ENCODE measurements around the gene NDUFAF5. TPM values are rescaled to one million over a fixed set of nuclear protein-coding genes. Genes with fewer than 3 reads are reported as not detected.

The NDUFAF5 gene
- total RNA-seq, 1 donor from 2014 or later, result 32.6 TPM

DNA sequence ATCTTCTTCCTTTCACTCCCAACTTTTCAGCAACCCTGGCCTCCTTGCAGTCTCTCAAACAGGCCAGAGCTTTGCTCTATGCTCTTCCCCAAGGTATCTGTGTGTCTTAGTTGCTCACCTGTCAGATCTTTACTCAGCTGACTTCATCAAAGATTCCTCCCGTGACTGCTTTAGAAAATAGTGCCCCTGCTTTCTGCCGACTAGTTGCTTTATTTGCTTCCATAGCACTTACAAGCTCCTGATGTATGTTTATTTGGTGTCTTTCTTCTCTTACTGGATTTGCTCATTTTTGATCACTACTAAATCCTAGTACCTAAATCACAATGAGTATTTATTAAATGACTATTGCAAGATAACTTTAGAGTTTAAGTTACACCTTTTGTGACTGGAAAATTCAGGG lies 5.9 kb downstream of the NDUFAF5 start:
- Mint-ChIP-seq H3K4me3 (no peak overlapping the region), H3K4me1 (peaks cover 35% of the 10 kb centered on the region), H3K27me3 (ENCODE audit: low read depth) (no peaks in the 10 kb centered on the region), H3K9me3 (no peaks in the 10 kb centered on the region), H3K27ac (ENCODE audit: unreplicated experiment) (no peak overlapping the region), H3K36me3 (ENCODE audit: low read depth) (peaks cover 6% of the 10 kb centered on the region)
- TF ChIP-seq, protein P1, sequence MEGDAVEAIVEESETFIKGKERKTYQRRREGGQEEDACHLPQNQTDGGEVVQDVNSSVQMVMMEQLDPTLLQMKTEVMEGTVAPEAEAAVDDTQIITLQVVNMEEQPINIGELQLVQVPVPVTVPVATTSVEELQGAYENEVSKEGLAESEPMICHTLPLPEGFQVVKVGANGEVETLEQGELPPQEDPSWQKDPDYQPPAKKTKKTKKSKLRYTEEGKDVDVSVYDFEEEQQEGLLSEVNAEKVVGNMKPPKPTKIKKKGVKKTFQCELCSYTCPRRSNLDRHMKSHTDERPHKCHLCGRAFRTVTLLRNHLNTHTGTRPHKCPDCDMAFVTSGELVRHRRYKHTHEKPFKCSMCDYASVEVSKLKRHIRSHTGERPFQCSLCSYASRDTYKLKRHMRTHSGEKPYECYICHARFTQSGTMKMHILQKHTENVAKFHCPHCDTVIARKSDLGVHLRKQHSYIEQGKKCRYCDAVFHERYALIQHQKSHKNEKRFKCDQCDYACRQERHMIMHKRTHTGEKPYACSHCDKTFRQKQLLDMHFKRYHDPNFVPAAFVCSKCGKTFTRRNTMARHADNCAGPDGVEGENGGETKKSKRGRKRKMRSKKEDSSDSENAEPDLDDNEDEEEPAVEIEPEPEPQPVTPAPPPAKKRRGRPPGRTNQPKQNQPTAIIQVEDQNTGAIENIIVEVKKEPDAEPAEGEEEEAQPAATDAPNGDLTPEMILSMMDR (conservative IDR thresholded peaks at IDR 0.05), result no peak
- no peak for DNase-seq (ENCODE audit: low read depth, low spot score)

DNA sequence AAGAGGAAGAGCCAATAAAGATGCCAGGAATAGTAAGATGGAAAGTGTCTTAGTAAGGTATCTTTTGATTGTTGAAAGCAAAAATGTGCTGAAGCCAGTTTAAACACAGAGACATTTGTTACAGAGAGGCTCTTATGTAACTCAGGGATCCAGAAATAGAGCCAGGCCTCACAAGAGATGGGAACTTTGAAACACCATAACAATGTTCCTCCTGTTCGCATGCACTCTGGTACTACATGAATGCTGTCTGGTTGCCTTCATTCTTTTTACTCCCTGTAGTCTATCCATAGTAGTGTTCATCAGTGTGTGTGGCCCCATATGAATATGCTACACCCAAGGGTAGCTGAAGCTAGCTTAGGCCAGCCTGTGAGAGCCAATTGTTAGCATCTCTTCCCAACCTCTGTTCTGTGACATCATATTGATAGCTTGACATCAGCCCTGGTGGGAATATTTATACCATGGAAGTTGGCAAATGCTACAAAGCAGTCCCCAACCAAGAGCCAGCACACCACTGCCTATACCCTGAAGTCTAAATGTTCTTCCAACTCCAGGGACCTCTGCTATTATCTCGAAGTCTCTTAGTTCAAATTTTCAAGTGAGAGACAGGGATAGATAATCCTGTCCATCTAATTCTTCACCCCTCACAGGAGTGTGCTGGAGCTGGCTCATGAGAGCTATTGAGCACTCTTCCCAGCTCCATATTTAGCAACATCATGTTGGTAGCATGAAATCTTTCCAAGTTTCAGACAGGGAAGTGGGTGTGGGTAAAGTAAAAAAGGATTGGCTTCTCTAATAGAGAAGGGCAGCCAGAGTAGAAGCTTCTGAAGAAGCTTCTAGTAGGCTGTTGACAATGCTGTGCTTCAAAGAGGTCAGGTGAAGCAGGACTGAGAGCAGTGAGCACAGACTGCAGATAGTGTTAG lies 7.0 kb downstream of the NDUFAF5 start:
- Mint-ChIP-seq H3K27me3 (ENCODE audit: low read depth) (no peaks in the 10 kb centered on the region), H3K36me3 (ENCODE audit: low read depth) (peaks cover 9% of the 10 kb centered on the region), H3K27ac (ENCODE audit: unreplicated experiment) (no peak overlapping the region), H3K4me1 (peaks cover 24% of the 10 kb centered on the region), H3K9me3 (no peaks in the 10 kb centered on the region), H3K4me3 (no peak overlapping the region)
- DNase-seq (ENCODE audit: low read depth, low spot score), result no peak
- TF ChIP-seq, protein P1 (conservative IDR thresholded peaks at IDR 0.05), result no peak

DNA sequence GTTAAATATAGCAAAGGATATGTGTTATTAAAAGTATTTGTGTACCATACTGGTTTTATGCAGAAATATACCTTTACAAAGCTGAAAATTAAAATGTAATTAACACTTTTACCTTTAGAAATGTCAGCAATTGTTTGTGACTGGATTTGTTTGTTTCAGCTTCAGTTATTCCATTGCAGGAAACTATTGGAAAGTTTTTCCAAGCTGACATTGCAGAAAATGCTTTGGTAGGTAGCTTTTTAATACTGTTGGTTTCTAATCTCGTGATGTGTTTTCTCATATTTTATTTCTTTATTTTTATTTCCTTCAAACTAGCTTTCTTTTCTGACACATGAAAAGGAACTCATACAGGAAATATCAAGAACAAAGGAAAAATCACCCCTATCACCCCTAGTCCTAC lies 8.2 kb downstream of the NDUFAF5 start:
- DNase-seq (ENCODE audit: low read depth, low spot score), result no peak
- peaks cover 9% of the 10 kb centered on the region for H3K36me3 Mint-ChIP-seq (ENCODE audit: low read depth)
- no peak overlapping the region for H3K4me3 Mint-ChIP-seq
- TF ChIP-seq, protein P1 (conservative IDR thresholded peaks at IDR 0.05), result no peak
- H3K27ac Mint-ChIP-seq (ENCODE audit: unreplicated experiment), result no peak overlapping the region
- H3K9me3 Mint-ChIP-seq, result no peaks in the 10 kb centered on the region
- peaks cover 18% of the 10 kb centered on the region for H3K4me1 Mint-ChIP-seq
- H3K27me3 Mint-ChIP-seq (ENCODE audit: low read depth), result no peaks in the 10 kb centered on the region

DNA sequence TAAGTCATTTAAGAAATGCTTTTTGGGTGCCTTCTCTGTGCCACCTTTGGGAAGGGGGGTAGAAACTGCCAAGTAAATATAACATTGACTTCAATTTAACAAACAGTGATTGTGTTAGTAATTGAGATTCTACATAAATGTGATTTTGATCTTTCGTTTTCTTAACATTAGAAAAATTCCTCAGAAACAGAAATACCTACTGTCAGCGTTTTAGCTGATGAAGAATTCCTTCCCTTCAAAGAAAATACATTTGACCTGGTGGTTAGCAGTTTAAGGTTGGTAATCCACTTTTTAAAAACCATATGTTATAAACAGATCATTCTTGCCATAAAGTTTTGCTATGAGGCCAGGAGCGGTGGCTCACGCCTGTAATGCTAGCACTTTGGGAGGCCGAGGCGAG lies 9.8 kb downstream of the NDUFAF5 start:
- Mint-ChIP-seq H3K4me3 (no peak overlapping the region), H3K27me3 (ENCODE audit: low read depth) (no peaks in the 10 kb centered on the region), H3K27ac (ENCODE audit: unreplicated experiment) (no peak overlapping the region), H3K36me3 (ENCODE audit: low read depth) (peaks cover 13% of the 10 kb centered on the region), H3K9me3 (no peaks in the 10 kb centered on the region), H3K4me1 (peaks cover 14% of the 10 kb centered on the region)
- no peak for DNase-seq (ENCODE audit: low read depth, low spot score)
- TF ChIP-seq, protein P1 (conservative IDR thresholded peaks at IDR 0.05), result no peak

DNA sequence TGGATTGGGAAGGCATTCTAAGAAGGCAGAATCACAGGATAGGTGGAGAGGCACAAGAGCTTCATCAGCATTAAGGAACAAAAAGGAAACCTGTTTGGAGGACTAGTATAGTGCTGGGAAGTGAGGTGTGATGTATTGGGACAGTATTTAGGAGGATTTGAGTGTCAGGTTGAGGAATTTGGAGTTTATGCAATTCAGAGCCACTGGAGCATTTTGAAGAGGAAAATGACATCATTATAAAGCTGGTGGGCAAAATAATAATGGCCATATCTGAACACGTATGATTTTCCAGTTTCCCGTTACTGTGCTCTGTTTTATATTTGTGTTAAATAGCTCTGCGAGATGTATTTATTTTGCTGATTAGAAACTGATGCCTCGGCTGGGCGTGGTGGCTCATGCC lies 14.2 kb downstream of the NDUFAF5 start:
- no peak overlapping the region for H3K27ac Mint-ChIP-seq (ENCODE audit: unreplicated experiment)

More for the DNA sequence above, 14.2 kb downstream of the NDUFAF5 start:
- TF ChIP-seq, protein P1 (conservative IDR thresholded peaks at IDR 0.05), result no peak
- Mint-ChIP-seq H3K4me3 (no peak overlapping the region), H3K27me3 (ENCODE audit: low read depth) (no peaks in the 10 kb centered on the region), H3K9me3 (no peaks in the 10 kb centered on the region), H3K36me3 (ENCODE audit: low read depth) (peaks cover 14% of the 10 kb centered on the region), H3K4me1 (no peaks in the 10 kb centered on the region)
- no peak for DNase-seq (ENCODE audit: low read depth, low spot score)

Data from neural crest cell (in vitro differentiated cells).